ENCODE measurements around the gene C12orf56.

C12orf56 gene

DNA sequence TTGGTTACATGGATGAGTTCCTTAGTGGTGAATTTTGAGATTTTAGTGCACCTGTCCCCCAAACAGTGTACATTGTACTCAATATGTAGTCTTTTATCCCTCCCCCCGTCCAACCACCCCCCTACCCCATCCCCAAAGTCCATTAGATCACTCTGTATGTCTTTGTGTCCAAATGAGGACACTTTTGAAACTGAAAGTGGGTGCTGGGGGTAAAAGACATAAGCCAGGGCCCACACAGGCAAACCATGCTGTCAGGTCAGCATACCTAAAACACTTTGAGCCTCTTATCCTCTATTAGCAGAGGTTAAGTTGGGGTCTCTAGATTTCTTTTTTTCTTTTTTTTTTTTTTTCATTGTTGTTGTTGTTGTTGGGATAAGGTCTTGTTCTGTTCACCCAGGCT lies 137.2 kb downstream of the C12orf56 start:
- ATAC-seq, result no peak
- TF ChIP-seq ZNF565 (CRISPR knock-in tag; conservative IDR thresholded peaks at IDR 0.05; ENCODE audit: low read depth), result no peak
- TF ChIP-seq RARB (CRISPR knock-in tag; IDR thresholded peaks at IDR 0.05), result no peak
- no peak for TF ChIP-seq SNAI2 (CRISPR knock-in tag; IDR thresholded peaks at IDR 0.05)
- TF ChIP-seq TOX (CRISPR knock-in tag; IDR thresholded peaks at IDR 0.05; ENCODE audit: borderline replicate concordance), result no peak
- TF ChIP-seq PPARA (CRISPR knock-in tag; IDR thresholded peaks at IDR 0.05; ENCODE audit: borderline replicate concordance), result no peak
- TF ChIP-seq ZC3H10 (CRISPR knock-in tag; IDR thresholded peaks at IDR 0.05), result no peak
- TF ChIP-seq, protein P1, sequence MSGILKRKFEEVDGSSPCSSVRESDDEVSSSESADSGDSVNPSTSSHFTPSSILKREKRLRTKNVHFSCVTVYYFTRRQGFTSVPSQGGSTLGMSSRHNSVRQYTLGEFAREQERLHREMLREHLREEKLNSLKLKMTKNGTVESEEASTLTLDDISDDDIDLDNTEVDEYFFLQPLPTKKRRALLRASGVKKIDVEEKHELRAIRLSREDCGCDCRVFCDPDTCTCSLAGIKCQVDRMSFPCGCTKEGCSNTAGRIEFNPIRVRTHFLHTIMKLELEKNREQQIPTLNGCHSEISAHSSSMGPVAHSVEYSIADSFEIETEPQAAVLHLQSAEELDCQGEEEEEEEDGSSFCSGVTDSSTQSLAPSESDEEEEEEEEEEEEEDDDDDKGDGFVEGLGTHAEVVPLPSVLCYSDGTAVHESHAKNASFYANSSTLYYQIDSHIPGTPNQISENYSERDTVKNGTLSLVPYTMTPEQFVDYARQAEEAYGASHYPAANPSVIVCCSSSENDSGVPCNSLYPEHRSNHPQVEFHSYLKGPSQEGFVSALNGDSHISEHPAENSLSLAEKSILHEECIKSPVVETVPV (CRISPR knock-in tag; IDR thresholded peaks at IDR 0.05), result no peak
- TF ChIP-seq TCF4 (CRISPR knock-in tag; IDR thresholded peaks at IDR 0.05; ENCODE audit: borderline replicate concordance), result no peak
- no peak for TF ChIP-seq ARNTL (CRISPR knock-in tag; IDR thresholded peaks at IDR 0.05; ENCODE audit: borderline replicate concordance, low read depth)
- TF ChIP-seq CSDC2 (CRISPR knock-in tag; IDR thresholded peaks at IDR 0.05), result no peak
- no peak for TF ChIP-seq OSR1 (CRISPR knock-in tag; IDR thresholded peaks at IDR 0.05)
- no peak for TF ChIP-seq ZNF70 (CRISPR knock-in tag; IDR thresholded peaks at IDR 0.05)
- TF ChIP-seq, protein P2, sequence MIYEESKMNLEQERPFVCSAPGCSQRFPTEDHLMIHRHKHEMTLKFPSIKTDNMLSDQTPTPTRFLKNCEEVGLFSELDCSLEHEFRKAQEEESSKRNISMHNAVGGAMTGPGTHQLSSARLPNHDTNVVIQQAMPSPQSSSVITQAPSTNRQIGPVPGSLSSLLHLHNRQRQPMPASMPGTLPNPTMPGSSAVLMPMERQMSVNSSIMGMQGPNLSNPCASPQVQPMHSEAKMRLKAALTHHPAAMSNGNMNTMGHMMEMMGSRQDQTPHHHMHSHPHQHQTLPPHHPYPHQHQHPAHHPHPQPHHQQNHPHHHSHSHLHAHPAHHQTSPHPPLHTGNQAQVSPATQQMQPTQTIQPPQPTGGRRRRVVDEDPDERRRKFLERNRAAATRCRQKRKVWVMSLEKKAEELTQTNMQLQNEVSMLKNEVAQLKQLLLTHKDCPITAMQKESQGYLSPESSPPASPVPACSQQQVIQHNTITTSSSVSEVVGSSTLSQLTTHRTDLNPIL (CRISPR knock-in tag; IDR thresholded peaks at IDR 0.05; ENCODE audit: low read depth), result no peak
- TF ChIP-seq, protein P3, sequence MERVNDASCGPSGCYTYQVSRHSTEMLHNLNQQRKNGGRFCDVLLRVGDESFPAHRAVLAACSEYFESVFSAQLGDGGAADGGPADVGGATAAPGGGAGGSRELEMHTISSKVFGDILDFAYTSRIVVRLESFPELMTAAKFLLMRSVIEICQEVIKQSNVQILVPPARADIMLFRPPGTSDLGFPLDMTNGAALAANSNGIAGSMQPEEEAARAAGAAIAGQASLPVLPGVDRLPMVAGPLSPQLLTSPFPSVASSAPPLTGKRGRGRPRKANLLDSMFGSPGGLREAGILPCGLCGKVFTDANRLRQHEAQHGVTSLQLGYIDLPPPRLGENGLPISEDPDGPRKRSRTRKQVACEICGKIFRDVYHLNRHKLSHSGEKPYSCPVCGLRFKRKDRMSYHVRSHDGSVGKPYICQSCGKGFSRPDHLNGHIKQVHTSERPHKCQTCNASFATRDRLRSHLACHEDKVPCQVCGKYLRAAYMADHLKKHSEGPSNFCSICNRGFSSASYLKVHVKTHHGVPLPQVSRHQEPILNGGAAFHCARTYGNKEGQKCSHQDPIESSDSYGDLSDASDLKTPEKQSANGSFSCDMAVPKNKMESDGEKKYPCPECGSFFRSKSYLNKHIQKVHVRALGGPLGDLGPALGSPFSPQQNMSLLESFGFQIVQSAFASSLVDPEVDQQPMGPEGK (CRISPR knock-in tag; IDR thresholded peaks at IDR 0.05; ENCODE audit: borderline replicate concordance), result no peak
- no peak for TF ChIP-seq BACH2 (CRISPR knock-in tag; IDR thresholded peaks at IDR 0.05; ENCODE audit: borderline replicate concordance)
- TF ChIP-seq ZNF8 (CRISPR knock-in tag; IDR thresholded peaks at IDR 0.05), result no peak
- TF ChIP-seq, protein P4, sequence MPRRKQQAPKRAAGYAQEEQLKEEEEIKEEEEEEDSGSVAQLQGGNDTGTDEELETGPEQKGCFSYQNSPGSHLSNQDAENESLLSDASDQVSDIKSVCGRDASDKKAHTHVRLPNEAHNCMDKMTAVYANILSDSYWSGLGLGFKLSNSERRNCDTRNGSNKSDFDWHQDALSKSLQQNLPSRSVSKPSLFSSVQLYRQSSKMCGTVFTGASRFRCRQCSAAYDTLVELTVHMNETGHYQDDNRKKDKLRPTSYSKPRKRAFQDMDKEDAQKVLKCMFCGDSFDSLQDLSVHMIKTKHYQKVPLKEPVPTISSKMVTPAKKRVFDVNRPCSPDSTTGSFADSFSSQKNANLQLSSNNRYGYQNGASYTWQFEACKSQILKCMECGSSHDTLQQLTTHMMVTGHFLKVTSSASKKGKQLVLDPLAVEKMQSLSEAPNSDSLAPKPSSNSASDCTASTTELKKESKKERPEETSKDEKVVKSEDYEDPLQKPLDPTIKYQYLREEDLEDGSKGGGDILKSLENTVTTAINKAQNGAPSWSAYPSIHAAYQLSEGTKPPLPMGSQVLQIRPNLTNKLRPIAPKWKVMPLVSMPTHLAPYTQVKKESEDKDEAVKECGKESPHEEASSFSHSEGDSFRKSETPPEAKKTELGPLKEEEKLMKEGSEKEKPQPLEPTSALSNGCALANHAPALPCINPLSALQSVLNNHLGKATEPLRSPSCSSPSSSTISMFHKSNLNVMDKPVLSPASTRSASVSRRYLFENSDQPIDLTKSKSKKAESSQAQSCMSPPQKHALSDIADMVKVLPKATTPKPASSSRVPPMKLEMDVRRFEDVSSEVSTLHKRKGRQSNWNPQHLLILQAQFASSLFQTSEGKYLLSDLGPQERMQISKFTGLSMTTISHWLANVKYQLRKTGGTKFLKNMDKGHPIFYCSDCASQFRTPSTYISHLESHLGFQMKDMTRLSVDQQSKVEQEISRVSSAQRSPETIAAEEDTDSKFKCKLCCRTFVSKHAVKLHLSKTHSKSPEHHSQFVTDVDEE (CRISPR knock-in tag; IDR thresholded peaks at IDR 0.05), result no peak
- no peak for TF ChIP-seq ISL1 (CRISPR knock-in tag; IDR thresholded peaks at IDR 0.05)

DNA sequence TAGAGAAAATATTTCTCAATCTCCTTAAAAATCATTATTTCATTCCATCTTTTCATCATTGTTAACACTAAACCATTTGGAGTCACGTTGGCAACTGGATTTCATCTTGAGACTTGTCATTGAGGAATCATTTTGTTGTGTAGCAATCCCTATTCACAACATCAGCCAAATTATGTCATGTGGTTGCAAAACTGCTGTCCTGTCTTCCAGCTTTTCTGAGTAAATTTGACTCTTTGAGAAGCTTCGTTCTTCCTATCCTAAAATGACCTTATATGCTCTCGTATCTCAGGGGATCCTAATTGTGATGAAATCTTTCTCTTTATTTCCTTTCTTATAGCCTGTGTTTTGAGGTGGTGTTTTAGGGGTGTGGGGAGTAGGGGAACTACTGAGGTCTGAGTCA lies 137.9 kb downstream of the C12orf56 start:
- ATAC-seq, result no peak
- TF ChIP-seq TOX (CRISPR knock-in tag; IDR thresholded peaks at IDR 0.05; ENCODE audit: borderline replicate concordance), result no peak
- TF ChIP-seq ARNTL (CRISPR knock-in tag; IDR thresholded peaks at IDR 0.05; ENCODE audit: borderline replicate concordance, low read depth), result no peak
- TF ChIP-seq ISL1 (CRISPR knock-in tag; IDR thresholded peaks at IDR 0.05), result no peak
- TF ChIP-seq, protein P4 (CRISPR knock-in tag; IDR thresholded peaks at IDR 0.05), result no peak
- TF ChIP-seq, protein P2 (CRISPR knock-in tag; IDR thresholded peaks at IDR 0.05; ENCODE audit: low read depth), result no peak
- TF ChIP-seq SNAI2 (CRISPR knock-in tag; IDR thresholded peaks at IDR 0.05), result no peak
